HepG2 (cell line): ENCODE data around the gene NANOS1. TPM values are rescaled to one million over a fixed set of nuclear protein-coding genes. Genes with fewer than 3 reads are reported as not detected.

Experiments used
- AKAP8 ChIP-seq: sonication (generic); formaldehyde crosslinking; IDR thresholded peaks from 2 replicates; pipeline ENCODE4 v1.5.1; 2020; ENCODE audit warnings: mild to moderate bottlenecking, missing genetic modification reagents
- EEA1 ChIP-seq: sonication (generic); formaldehyde crosslinking; IDR thresholded peaks from 2 replicates; pipeline ENCODE4 v1.5.1; 2020; ENCODE audit warnings: mild to moderate bottlenecking, missing genetic modification reagents, borderline replicate concordance
- ELF3 ChIP-seq: IDR thresholded peaks from 2 replicates; pipeline ENCODE4 v1.6.1; 2016; ENCODE audit warnings: missing genetic modification reagents, missing compliant biosample characterization
- HDAC1 ChIP-seq: sonication (generic); formaldehyde crosslinking; IDR thresholded peaks from 2 replicates; pipeline ENCODE4 v1.5.1; 2020; ENCODE audit warnings: mild to moderate bottlenecking, missing genetic modification reagents
- PHF21A ChIP-seq: sonication (generic); formaldehyde crosslinking; IDR thresholded peaks from 2 replicates; pipeline ENCODE4 v1.5.0; 2020; ENCODE audit warnings: mild to moderate bottlenecking, missing genetic modification reagents
- POGZ ChIP-seq: sonication (generic); formaldehyde crosslinking; IDR thresholded peaks from 2 replicates; pipeline ENCODE4 v1.4.0; 2020; ENCODE audit warnings: mild to moderate bottlenecking, missing genetic modification reagents
- SMYD3 ChIP-seq: sonication (generic); formaldehyde crosslinking; IDR thresholded peaks from 2 replicates; pipeline ENCODE4 v1.8.1; 2023; ENCODE audit warnings: mild to moderate bottlenecking, missing genetic modification reagents
- TEAD2 ChIP-seq: sonication (generic); formaldehyde crosslinking; IDR thresholded peaks from 2 replicates; pipeline ENCODE4 v1.9.0; 2021; ENCODE audit warnings: missing genetic modification reagents
- ZBTB1 ChIP-seq: sonication (generic); formaldehyde crosslinking; IDR thresholded peaks from 2 replicates; pipeline ENCODE4 v1.4.0; 2020; ENCODE audit warnings: missing genetic modification reagents, borderline replicate concordance
- ZBTB2 ChIP-seq: sonication (generic); formaldehyde crosslinking; IDR thresholded peaks from 2 replicates; pipeline ENCODE4 v1.8.0; 2022; ENCODE audit warnings: low read depth, missing genetic modification reagents
- ZBTB26 ChIP-seq: IDR thresholded peaks from 2 replicates; pipeline ENCODE4 v1.6.1; 2016; ENCODE audit warnings: missing compliant biosample characterization, missing genetic modification reagents, borderline replicate concordance
- ZBTB39 ChIP-seq: sonication (generic); formaldehyde crosslinking; IDR thresholded peaks from 2 replicates; pipeline ENCODE4 v1.5.0; 2020; ENCODE audit warnings: missing genetic modification reagents
- ZFP82 ChIP-seq: sonication (generic); formaldehyde crosslinking; IDR thresholded peaks from 2 replicates; pipeline ENCODE4 v1.5.1; 2020; ENCODE audit warnings: mild to moderate bottlenecking, missing genetic modification reagents, borderline replicate concordance
- ZNF274 ChIP-seq: sonication (generic); formaldehyde crosslinking; IDR thresholded peaks from 2 replicates; pipeline ENCODE4 v1.5.1; 2020; ENCODE audit warnings: mild to moderate bottlenecking, missing genetic modification reagents
- ZNF432 ChIP-seq: sonication (generic); formaldehyde crosslinking; IDR thresholded peaks from 2 replicates; pipeline ENCODE4 v1.5.0; 2020; ENCODE audit warnings: missing genetic modification reagents, mild to moderate bottlenecking, borderline replicate concordance
- ZNF513 ChIP-seq: sonication (generic); formaldehyde crosslinking; conservative IDR thresholded peaks from 2 replicates; pipeline ENCODE4 v1.5.0; 2020; ENCODE audit warnings: missing genetic modification reagents
- ZNF549 ChIP-seq: sonication (generic); formaldehyde crosslinking; IDR thresholded peaks from 2 replicates; pipeline ENCODE4 v1.5.0; 2020; ENCODE audit warnings: missing genetic modification reagents
- ZNF614 ChIP-seq: IDR thresholded peaks from 2 replicates; pipeline ENCODE4 v1.6.1; 2018; ENCODE audit warnings: missing biosample characterization, missing genetic modification reagents, inconsistent platforms, borderline replicate concordance
- ZNF670 ChIP-seq: sonication (generic); formaldehyde crosslinking; IDR thresholded peaks from 2 replicates; pipeline ENCODE4 v1.8.0; 2022; ENCODE audit warnings: mild to moderate bottlenecking, missing genetic modification reagents, borderline replicate concordance
- ZNF891 ChIP-seq: sonication (generic); formaldehyde crosslinking; IDR thresholded peaks from 2 replicates; pipeline ENCODE4 v1.5.0; 2020; ENCODE audit warnings: mild to moderate bottlenecking, missing genetic modification reagents
- ZSCAN5A ChIP-seq: sonication (generic); formaldehyde crosslinking; IDR thresholded peaks from 2 replicates; pipeline ENCODE4 v1.8.0; 2022; ENCODE audit warnings: mild to moderate bottlenecking, missing genetic modification reagents, borderline replicate concordance
- ZZZ3 ChIP-seq: sonication (generic); formaldehyde crosslinking; IDR thresholded peaks from 2 replicates; pipeline ENCODE4 v1.4.0; 2020; ENCODE audit warnings: missing genetic modification reagents, mild to moderate bottlenecking, borderline replicate concordance
- polyA plus RNA-seq, 8 experiments: library from polyadenylated mRNA; depleted of rRNA in 3 of 8; stranded (reverse) in 7 of 8; unstranded in 1 of 8; fragments of >200 nt; fragmentation: Illumina TruSeq in 4 of 8; extraction: Trizol in 4 of 8; gene quantifications; 2 replicates each; pipeline versions ENCODE4 v1.2.1 to v1.2.3, GENCODE V29; 2011 to 2016; ENCODE audit warnings: low read depth in 4 of 8, missing spikeins in 1 of 8, mixed read lengths in 1 of 8; ENCODE audit not compliant: insufficient read depth in 1 of 8
- total RNA-seq, 5 experiments: library from RNA; depleted of rRNA; stranded (reverse); fragments of >200 nt; fragmentation: Illumina TruSeq; extraction: Trizol; gene quantifications; 2 replicates each; pipeline ENCODE4 v1.2.3, GENCODE V29; 2016; ENCODE audit warnings: low read depth in 1 of 5

Gene NANOS1
- total and polyA plus RNA-seq, 2 of the 13 experiments (the other 11 are each of a cell fraction or from before 2014, with no cell fraction given): 1.7 to 2.2 TPM

- 0 out of 2 replicates have a peak, but pooled peaks have one; percentile 32 for TF ChIP-seq HDAC1 (CRISPR knock-in tag)
- no peak for TF ChIP-seq ZNF274 (CRISPR knock-in tag)
- TF ChIP-seq ELF3 (CRISPR knock-in tag): no peak; the same call in 1 of the 2 replicates
- no peak for TF ChIP-seq POGZ
- no peak for TF ChIP-seq TEAD2 (CRISPR knock-in tag)
- no peak for TF ChIP-seq PHF21A
- no peak for TF ChIP-seq ZNF670 (CRISPR knock-in tag)
- no peak for TF ChIP-seq SMYD3 (CRISPR knock-in tag)
- 0 out of 2 replicates have a peak, but pooled peaks have one; percentile 21 for TF ChIP-seq ZNF891 (CRISPR knock-in tag)
- no peak for TF ChIP-seq ZBTB2 (CRISPR knock-in tag)
- TF ChIP-seq ZSCAN5A (CRISPR knock-in tag): no peak
- TF ChIP-seq ZNF513 (CRISPR knock-in tag): no peak
- TF ChIP-seq EEA1 (CRISPR knock-in tag): no peak
- no peak for TF ChIP-seq ZNF614 (CRISPR knock-in tag)
- TF ChIP-seq ZFP82 (CRISPR knock-in tag): peak; percentile 84; the same call in 1 of the 2 replicates
- no peak; the same call in 1 of the 2 replicates for TF ChIP-seq ZBTB1 (CRISPR knock-in tag)
- TF ChIP-seq AKAP8 (CRISPR knock-in tag): no peak
- no peak for TF ChIP-seq ZBTB39 (CRISPR knock-in tag)
- no peak for TF ChIP-seq ZNF549 (CRISPR knock-in tag)
- no peak for TF ChIP-seq ZZZ3
- no peak for TF ChIP-seq ZBTB26 (CRISPR knock-in tag)
- no peak for TF ChIP-seq ZNF432 (CRISPR knock-in tag)
These were observed 1.1 kb downstream of the NANOS1 start (continued) for GRCh38 chr10:119030421-119031250.
